Medulla oblongata (tissue), 1 donor: ENCODE measurements around the gene PRR23C.
"Not testable (repeated sequence)": the region's sequence is repeated elsewhere in the genome, so short reads cannot be mapped to it uniquely, and the experiment has no call there.

Experiments used
- DNase-seq: peaks from one replicate; pipeline ENCODE4 v3.0.0-alpha.2; 2015; ENCODE audit errors: extremely low spot score

The PRR23C gene

GRCh38 chr3:139044366-139045210 lies at the start of gene PRR23C:
PRR23C (minus strand) TSS chr3:139044892; CDS start chr3:139044620, 272 bp downstream.
- no peak for DNase-seq

- DNase-seq: no peak
These were observed 49.1 kb upstream of the PRR23C start for GRCh38 chr3:139093840-139094239.

GRCh38 chr3:139088462-139089324 lies 44.0 kb upstream of the PRR23C start:
- DNase-seq: no peak

- DNase-seq: no peak
These were observed 42.9 kb upstream of the PRR23C start for GRCh38 chr3:139087621-139088020.

GRCh38 chr3:139084176-139084575 lies 39.5 kb upstream of the PRR23C start:
- no peak for DNase-seq

GRCh38 chr3:139074565-139075115 lies 29.9 kb upstream of the PRR23C start:
- no peak for DNase-seq

GRCh38 chr3:139062918-139063317 lies 18.2 kb upstream of the PRR23C start:
- DNase-seq: no peak

- DNase-seq: no peak
These were observed 8.3 kb upstream of the PRR23C start for GRCh38 chr3:139052802-139053600.

- no peak for DNase-seq
These were observed 932 bp downstream of the PRR23C start for GRCh38 chr3:139043554-139044365.

GRCh38 chr3:139037478-139037877 lies 7.2 kb downstream of the PRR23C start:
- DNase-seq: no peak

GRCh38 chr3:139032326-139033002 lies 12.2 kb downstream of the PRR23C start:
- no peak for DNase-seq

GRCh38 chr3:139030576-139030975 lies 14.1 kb downstream of the PRR23C start:
- DNase-seq: not testable (repeated sequence)

- no peak for DNase-seq
These were observed 19.7 kb downstream of the PRR23C start for GRCh38 chr3:139024968-139025367.

GRCh38 chr3:139020868-139021234 lies 23.8 kb downstream of the PRR23C start, which contains the start of gene PRR23B:
PRR23B (minus strand) TSS chr3:139020926; CDS start chr3:139020661, 265 bp downstream.
- no peak for DNase-seq

- DNase-seq: no peak
These were observed 24.4 kb downstream of the PRR23C start for GRCh38 chr3:139020036-139020867.

GRCh38 chr3:139016430-139017048 lies 28.2 kb downstream of the PRR23C start:
- DNase-seq: no peak

- DNase-seq: no peak
These were observed 38.5 kb downstream of the PRR23C start, which contains the start of gene PRR23A for GRCh38 chr3:139006051-139006716. PRR23A (minus strand) TSS chr3:139006268; CDS start chr3:139006268, 0 bp downstream.
